Measurements from ENCODE around the gene NKX3-2.

DNA sequence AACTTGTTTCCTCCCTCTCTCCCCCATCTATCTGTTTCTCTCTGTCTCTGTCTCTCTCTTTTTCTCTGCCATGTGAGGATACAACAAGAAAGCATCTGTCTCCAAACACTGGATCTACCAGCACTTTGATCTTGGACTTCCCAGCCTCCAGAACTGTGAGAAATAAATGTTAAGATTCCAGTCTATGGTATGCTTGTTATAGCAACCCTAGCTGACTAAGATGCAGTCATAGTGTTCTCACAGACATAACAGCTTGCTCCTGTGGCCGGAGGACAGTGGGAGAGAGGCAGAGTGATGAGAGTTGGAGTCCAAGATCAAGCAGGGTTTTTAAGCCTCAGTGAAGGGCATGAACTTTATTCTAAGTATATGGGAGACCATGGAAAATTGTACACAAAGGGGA lies 8.8 kb upstream of the NKX3-2 start:
- TF ChIP-seq, protein P1, sequence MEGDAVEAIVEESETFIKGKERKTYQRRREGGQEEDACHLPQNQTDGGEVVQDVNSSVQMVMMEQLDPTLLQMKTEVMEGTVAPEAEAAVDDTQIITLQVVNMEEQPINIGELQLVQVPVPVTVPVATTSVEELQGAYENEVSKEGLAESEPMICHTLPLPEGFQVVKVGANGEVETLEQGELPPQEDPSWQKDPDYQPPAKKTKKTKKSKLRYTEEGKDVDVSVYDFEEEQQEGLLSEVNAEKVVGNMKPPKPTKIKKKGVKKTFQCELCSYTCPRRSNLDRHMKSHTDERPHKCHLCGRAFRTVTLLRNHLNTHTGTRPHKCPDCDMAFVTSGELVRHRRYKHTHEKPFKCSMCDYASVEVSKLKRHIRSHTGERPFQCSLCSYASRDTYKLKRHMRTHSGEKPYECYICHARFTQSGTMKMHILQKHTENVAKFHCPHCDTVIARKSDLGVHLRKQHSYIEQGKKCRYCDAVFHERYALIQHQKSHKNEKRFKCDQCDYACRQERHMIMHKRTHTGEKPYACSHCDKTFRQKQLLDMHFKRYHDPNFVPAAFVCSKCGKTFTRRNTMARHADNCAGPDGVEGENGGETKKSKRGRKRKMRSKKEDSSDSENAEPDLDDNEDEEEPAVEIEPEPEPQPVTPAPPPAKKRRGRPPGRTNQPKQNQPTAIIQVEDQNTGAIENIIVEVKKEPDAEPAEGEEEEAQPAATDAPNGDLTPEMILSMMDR (conservative IDR thresholded peaks at IDR 0.05 in 1 of 2, IDR thresholded peaks at IDR 0.05 in 1 of 2; ENCODE audit: extremely low read depth in 1 of 2, insufficient read depth in 1 of 2, low read depth in 1 of 2, low read length in 2 of 2) = no peak
- TF ChIP-seq EZH2 (IDR thresholded peaks at IDR 0.05; ENCODE audit: borderline replicate concordance, low read length) = no peak

Measured in mammary epithelial cell (primary cell).